DMS53 treated with DMSO at 0.1 percent for 48 hours (cell line): ENCODE results near the gene OSM.
"Not testable (repeated sequence)": the region's sequence is repeated elsewhere in the genome, so short reads cannot be mapped to it uniquely, and the experiment has no call there.

Experiments used
- DNase-seq: peaks from one replicate; lab custom pipeline; 2025; ENCODE audit not compliant: unreplicated experiment; lab: John Stamatoyannopoulos, UW

The OSM gene

DNA sequence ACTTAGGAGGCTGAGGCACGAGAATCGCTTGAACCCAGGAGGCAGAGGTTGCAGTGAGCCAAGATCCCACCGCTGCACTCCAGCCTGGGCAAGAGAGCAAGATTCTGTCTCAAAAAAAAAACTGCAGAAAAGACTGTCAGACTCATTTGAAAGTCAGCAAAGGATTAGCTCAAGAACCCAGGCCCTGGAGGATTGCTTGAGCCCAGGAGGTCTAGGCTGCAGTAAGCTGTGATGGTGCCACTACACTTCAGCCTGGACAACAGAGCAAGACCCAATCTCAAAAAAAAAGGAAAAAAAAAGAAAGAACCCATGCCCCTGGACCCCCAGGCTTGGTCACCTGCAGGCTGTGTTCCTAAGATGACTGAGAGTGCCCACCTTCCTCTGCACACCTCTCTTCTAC, 36.3 kb downstream of the OSM start:
- DNase-seq: no peak

DNA sequence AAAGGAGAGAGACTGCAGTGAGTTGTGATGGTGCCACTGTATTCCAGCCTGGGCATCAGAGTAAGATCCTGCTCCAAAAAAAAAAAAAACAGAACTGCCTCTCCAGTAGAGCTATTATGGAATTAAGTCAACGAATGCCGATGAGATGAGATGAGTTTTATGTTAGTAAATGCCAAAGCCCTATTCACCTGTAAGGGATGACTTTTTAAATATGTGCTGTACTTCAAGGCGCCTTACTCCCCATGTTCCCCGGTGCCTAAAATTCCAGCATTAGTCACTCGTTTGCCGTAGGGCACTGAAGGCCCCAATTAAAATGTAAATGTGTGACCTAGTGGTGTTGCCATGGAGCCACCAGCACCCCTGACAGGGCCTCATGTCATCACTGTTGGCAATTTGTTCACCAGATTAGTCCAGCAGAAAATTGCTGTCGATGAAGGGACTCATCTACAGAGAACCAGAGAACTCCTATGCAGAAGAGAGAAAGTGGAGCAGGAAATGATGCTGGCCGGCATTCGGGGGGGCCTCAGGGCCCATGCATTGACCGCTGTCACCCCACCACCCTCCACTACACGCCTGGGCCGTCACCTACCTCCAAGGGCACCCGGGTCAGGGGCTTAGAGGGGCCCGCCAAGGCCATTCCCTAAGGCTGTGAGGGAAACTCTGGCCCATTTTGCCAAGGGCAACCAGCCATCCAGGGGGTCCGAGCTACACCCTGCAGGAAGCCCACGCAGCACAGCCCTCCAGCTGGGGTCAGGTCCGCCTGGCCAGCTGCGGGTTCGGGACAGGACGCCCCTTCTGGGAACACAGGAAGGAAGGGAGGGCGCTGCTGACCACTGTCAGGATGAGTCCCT, 37.9 kb downstream of the OSM start:
- no peak for DNase-seq

DNA sequence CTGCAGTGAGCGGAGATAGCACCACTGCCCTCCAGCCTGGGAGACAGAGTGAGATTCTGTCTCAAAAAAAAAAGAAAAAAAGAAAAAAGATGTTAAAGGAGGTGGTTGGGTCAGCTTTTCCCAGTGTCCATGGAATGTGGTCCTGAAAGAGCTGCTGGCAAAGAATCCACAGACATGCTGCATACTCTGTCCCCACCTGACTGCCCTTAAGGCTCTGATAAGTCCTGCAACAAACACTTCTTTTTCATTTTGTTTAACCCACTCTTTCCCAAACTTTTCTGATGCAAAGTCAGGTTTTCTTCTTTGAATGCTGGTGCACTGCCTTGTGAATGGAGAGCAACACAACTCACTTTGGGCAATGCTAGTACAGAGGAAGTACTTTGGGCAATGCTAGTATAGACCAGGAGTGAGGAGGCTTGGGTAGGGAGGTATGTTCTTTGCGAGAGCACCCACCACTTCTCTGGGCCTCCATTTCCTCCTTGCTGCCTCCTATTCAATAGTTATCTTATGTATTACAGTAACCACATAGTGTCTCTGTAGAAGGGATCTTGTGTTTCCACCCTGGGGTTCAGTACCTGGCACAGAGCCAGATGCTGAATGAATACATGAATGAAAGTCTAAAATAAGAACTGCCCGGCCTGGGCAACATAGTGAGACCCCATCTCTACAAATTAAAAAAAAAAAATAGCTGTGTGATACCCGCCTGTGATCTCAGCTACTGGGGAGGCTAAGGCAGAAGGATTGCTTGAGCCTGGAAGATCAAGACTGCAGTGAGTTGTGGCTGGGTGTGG, 39.0 kb downstream of the OSM start:
- DNase-seq: no peak

DNA sequence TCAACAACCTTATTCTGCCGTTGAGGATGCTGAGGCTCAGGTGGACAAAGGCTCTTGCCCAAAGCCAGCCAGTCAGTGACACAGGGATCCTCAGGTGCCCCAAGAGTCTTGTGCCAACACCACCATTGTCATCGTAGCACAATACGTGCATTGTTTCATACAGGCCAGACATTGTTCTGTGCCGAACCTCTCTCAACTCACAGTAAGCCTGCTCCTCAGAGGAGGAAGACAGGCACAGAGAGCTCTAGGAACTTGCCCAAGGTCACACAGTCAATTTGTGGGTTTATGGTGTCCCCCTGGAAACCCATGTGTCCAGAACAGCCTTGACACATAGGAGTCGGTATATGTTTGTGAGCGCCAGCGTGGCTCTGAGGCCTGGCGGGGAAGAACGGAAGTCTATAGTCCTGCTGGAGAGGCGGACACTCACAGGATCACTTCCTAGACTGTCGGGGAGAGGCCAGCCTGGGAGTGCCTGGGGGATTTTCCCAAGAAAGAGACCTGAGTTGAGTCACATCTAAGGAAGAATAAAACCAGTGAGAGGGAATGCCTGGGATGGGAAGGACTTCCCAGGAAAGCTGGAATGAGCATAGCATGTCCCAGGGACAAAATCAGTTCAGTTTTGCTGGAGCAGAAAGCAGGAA, 40.3 kb downstream of the OSM start:
- no peak for DNase-seq

DNA sequence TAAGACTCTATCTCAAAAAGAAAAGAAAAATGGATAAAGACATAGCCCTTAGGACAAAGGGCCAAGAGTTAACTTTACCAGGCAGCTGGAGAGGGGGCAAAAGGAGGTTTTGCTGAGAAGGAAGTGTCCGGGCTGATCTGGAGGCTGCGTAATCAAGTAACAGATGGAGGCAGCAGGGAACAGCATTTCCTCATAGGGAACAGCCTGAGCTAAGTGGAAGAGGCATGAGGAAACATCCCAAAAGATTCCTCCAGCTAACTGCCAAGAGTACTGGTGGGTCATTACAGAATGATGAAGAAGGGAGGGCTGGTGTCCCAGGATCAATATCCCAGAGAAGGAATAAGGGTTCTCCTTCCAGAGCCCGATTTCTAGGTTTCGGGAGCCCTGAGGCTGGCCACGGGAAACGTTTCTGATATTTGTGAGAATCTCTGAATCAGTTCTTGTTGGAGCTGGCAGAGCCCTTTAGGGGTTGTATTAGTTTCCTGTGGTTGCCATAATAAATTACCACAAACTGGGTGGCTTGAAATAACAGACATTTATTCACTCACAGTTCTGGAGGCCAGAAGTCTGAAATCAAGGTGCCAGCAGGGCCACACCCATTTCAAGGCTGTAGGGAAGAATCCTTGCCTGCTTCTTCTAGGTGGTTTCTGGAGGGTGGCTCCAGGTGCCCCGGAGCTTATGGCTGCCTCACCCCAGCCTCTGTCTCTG, 41.3 kb downstream of the OSM start:
- DNase-seq: no peak

DNA sequence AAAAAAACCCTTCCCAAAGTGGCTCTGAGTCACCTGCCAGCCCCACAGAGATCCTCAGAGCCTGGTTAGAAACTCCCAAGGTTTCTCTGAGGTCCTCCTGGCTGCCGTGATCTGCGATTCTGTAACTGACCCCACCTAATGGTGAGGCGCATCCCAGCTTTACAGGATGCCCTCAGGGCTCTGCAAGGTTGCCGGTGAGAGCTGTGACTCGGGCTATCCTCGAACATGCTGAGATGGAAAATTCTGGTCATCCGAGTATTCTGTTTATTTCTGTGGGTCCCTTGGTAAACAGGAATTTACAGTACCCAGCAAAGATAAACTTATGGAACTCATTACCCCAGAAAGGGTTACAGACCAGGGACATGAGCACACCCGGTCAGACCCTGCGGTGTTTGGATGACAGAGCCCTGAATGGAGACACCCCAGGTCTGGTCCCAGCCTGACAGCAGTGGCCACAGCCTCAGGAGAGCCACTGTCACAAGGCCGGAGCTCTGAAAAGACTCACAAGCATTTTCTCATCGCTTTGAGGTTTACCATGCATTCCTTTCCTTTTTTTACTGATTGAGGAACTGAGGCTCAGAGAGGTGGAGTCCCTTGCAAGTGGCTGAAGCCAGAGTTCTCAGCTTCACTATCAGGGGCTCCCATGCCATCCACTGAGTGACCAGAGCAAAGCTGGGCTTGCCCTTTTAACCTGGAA, 42.3 kb downstream of the OSM start:
- DNase-seq: no peak

DNA sequence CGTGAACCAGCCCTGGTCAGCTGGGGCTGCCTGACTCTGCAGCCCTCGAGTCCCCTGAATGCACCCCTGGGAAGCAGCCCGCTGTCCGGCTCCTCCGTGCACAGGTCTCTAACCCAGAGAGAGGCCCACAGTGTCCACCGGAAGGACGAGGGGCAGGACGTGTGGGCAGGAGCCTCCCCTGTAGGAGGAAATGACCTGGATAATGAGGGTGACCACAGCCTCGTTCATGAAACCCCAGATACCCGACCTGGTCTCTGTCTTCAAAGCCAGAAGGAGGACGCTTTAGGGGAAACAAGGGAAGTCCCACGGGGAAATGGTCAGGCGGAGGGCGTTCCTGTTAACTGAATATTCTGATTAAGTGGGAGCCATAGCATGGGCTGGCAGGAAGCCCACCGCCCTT, 43.3 kb downstream of the OSM start:
- no peak for DNase-seq

DNA sequence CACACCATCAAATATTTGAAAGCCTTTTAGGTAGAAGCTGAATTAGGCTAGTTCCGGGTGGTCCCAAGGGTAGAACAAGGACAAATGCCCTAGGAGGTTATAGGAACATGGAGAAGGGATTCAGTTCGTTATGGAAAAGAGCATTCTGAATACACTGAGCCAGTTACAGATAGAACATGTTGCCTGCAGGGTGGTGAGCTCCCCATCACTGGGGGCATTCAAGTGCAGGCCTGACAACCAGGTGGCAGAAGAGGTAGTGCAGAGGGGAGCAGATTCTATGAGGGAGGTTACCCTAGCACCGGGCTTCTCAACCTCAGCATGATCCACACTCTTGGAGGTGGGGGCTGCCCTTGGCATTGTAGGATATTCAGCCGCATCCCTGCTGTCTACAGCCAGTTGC, 44.3 kb downstream of the OSM start:
- DNase-seq: no peak

DNA sequence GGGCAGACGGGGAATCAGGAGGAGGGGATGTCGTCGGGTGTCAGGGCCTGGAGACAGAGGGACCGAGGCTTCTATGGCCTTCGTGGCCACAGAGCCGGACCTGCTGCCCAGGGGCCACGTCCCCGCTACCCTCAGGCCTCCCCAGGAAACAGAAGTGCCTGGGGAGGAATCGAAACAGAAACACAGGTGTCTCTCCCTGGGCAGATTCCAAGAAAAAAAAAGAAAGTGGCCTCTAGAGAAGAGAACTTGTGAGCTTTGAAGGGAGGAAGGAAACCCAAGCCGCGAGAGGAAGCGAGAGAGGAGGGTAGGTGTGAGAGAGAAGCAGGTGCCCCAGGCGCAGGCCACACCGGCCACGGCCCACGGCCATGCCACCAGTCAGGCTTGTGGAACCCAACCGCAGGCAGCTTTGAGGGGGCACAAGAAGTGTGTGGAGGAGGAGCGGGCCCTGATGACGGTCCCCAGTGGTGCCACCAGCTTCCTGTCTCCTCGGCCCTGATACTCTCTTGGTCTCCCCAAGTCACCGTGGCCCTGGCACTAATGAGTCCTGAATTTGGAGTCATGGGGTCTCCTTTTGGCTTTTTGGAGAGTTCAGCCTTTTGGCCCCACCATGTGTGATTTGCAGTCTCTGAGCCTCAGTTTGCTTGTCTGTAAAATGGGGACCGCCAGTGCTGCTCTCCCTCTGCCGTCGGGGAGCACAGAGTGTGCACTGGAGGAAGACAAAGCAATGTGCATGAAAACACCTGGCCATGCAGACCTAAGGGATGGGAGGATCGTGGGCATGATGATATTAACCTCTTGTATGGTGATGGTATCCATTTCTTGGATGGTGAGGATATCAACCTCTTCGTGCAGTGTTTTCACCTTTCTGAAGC, 45.3 kb downstream of the OSM start:
- no peak for DNase-seq

DNA sequence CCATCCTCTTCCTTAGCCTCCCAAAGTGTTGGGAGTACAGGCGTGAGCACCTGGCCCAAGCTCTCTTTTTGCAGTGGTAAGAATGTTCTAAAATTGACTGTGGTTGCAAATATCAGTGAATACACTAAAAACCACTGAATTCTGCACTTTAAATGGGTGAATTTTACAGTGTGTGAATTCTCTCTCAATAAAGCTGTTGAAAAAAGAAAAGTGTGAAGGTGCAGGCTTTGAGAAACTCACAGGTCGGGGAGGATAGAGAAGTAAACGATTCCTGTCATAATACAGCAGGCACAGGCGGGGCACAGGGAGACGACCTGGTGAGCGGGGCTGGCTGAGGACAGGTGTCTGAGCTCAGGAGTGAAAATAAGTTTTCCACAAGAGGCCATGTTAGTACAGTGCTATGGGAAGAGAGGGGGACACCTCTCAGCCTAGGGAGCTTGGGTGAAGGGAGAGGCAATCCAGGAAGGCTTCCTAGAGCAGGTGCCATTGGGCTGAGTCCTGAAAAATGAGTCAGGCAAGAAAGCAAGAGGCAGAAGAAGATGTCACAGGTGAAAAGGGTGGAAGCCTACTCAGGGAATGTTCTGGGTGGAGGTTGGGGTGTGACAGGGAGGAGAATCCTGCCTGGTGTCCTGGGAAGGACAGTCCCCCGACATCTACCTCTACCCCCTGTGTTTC, 46.2 kb downstream of the OSM start:
- DNase-seq: no peak

DNA sequence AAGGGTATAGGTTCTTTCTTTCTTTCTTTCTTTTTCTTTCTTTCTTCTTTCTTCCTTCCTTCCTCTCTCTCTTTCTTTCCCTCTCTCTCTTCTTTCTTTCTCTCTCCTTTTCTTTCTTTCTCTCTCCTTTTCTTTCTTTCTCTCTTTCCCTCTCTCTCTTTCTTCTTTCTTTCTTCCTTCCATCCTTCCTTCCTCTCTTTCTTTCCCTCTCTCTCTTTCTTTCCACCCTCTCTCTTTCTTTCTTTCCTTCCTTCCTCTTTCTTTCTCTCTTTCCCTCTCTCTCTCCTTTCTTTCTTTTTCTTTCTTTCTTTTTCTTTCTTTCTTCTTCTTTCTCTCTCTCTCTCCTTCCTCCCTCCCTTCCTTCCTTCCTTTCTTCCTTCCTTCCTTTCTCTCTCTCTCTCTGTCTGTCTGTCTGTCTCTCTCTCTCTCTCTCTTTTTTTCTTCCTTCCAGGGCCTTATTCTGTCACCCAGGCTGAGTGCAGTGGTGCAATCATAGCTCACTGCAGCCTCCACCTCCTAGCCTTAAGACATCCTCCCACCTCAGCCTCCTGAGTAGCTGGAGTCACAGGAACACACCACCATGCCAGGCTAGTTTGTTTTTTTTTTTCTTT, 46.9 kb downstream of the OSM start:
- DNase-seq: no peak

DNA sequence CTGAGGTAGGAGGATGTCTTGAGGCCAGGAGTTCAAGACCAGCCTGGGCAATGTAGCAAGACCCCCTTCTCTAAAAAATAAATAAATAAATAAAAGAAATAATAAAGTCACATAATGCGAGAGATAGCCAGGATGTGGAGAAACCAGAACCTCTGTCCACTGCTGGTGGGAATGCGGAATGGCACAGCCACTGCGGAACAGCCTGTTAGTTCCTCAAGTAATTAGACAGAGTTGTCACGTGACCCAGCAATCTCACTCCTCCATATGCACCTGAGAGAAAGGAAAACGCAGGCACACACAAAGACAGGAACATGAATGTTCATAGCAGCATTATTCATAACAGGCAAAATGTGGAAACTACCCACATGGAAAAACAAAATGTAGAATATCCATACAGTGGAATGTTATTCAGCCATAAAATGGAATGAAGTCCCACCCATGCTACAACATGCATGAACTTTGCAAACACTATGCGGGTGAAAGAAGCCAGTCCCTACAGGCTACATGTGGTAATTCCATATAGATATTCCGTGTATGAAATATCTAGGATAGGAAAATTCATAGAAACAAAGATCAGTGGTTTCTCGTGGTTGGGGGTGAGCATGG, 47.5 kb downstream of the OSM start:
- DNase-seq: no peak

DNA sequence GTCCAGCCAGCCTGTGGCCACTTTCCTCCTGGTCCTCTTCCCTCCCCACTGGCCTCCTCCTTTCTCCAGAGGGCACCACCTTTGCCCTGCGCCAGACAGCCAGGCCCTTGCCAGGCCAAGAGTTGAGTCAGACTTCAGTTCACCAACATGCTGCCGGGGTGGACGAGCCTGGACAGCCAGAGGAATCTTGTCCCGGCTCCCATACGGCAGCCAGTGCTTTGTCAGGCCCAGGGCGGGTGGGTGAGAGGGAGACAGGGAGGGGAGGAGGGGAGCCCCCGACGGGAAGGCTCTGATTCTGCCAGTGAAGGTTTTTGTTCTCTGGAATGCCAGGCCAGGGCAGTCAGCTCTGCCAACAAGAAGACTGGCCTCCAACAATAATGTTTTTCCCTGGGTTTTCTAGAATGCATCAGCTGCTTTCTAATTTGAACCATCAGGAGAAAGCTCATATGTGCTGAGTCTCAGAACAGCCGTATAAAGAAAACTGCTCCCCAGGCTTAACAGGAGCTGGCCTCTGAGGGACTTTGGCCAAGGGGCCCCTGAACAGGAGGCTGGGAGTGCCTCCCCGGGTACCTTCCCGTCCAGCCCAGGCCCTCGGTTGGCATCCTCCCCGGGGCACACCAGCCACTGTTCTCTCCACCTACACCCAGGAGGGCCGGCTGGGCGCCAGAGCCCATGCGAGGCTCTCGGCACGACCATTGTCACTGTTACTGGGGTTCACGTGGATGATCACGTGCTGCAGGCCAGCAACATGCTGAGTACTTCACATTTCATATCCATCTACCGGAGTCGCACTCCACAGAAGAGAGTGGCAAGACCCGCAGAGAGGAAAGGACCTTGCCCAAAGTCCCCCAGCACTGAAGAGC, 48.7 kb downstream of the OSM start:
- DNase-seq: no peak

DNA sequence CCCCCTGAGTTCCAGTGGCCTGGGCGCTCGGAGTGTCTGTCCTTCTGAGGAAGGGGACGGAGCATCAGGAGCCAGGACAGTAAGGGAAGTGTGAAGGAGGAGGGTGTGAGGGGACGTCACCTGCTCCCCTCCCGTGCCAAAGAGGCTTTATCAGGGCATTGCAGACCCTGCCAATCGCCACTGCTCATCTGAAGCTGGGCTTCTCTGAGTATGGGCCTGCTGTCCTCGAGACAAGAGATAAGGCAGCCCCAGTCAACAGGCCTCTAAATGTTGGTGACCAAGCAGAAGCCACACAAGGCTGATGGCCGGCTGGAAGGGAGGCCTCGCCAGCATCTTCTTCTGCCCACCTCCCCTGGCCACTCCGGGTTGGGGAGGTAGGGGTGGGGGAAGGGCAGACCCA, 49.9 kb downstream of the OSM start:
- no peak for DNase-seq

DNA sequence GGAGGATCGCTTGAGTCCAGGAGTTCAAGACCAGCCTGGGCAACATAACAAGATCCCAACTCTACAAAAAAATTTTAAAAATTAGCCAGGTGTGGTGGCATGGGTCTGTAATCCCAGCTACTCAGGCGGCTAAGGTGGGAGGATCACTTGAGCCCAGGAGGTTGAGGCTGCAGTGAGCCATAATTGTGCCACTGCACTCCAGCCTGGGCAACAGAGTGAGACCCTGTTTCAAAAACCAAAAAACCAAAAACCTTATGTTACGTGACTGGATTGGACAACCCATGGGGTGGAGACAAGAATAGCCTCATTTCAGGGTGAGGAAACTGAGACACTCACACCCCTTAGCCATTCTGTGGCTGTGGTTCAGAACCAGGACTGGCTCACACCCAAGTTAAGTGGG, 50.4 kb downstream of the OSM start:
- not testable (repeated sequence) for DNase-seq

DNA sequence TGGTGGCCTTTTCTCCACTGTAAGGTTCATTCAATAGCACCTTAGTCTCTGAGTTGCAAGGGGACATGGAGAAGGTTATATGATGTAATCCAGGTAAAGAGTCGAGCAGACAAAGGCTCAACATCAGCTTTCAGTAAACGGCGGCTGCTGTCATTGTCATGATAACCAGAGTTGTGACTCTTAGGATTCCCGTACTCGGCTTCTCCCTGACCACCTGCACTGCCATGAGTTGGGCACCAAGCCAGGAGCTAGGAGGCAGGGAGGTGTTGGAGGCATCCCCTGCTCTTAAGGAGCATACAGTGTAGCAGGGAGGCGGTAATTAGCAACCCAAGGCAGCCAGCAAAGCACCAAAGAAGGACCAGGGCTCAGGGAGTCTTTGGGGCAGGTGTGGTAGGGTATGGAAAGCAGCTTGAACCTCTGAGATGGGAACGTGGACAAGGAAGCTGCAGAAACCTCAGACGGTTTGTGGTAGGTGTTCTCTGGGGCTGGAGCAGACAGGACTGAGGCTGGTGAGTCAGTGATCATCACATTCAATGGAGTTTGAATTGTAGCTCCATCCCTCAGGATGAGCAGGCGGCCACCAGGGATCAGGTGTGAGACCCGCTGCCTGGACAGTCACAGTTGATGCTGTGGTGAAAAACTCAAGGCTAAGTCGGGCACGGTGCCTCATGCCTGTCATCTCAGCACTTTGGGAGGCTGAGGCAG, 51.8 kb downstream of the OSM start:
- DNase-seq: no peak

DNA sequence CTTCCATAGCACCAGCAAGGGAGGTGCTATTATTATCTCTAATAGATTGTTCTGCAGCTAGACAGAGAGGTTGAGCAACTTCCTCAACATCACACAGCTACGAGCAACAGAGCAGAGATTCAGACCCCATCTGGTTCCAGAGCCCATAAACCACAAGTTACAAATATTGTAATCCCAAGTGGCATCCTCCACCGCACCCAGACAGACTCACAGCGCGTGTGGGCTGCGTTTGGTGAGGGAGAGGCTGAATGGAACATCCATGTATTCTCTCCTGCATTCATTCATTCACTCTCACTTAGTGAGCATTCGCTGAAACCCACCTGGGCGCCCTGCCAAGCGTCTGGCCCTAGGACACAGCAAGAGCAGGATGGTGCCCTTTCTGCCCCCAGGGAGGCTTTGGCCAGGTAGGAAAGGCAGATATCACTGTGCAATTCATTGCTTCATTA, 53.6 kb downstream of the OSM start:
- DNase-seq: no peak
